HCT116 (cell line): ENCODE measurements around the gene FCRLB.

ENCODE experiments used
- CTCF ChIP-seq, 3 experiments: fragments of 200-600 bp in 1 of 3; sonication (generic) in 1 of 3; IDR thresholded peaks in 2 of 3; conservative IDR thresholded peaks in 1 of 3; 2 replicates each; pipeline ENCODE4 v1.5.1; 2012 to 2017; ENCODE audit warnings: low read depth in 2 of 3, low read length in 2 of 3, antibody characterized with exemption in 1 of 3, borderline replicate concordance in 1 of 3, control low read depth in 1 of 3, mild to moderate bottlenecking in 1 of 3, mixed read lengths in 1 of 3, mixed run types in 1 of 3, moderate library complexity in 1 of 3; ENCODE audit not compliant: insufficient read depth in 1 of 3
- POLR2A ChIP-seq: IDR thresholded peaks from 2 replicates; pipeline ENCODE4 v1.7.0; 2011; ENCODE audit warnings: borderline replicate concordance; ENCODE audit not compliant: insufficient read depth, insufficient read length; ENCODE audit errors: extremely low read depth
- POLR2AphosphoS5 ChIP-seq: IDR thresholded peaks from 2 replicates; pipeline ENCODE4 v1.6.1; 2011; ENCODE audit warnings: mild to moderate bottlenecking, low read depth, low read length, moderate library complexity
- REST ChIP-seq: IDR thresholded peaks from 2 replicates; pipeline ENCODE4 v1.6.1; 2012; ENCODE audit warnings: low read depth
- SP1 ChIP-seq: IDR thresholded peaks from 2 replicates; pipeline ENCODE4 v1.6.1; 2012; ENCODE audit warnings: low read depth
- TCF7L2 ChIP-seq: IDR thresholded peaks from 2 replicates; pipeline ENCODE4 v1.7.0; 2011; ENCODE audit warnings: borderline replicate concordance, inconsistent platforms; ENCODE audit not compliant: insufficient read depth, insufficient read length; ENCODE audit errors: extremely low read depth

- TF ChIP-seq POLR2A (no peak), POLR2AphosphoS5 (no peak), TCF7L2 (no peak), CTCF (IDR thresholded peaks at IDR 0.05 in 2 of 3, conservative IDR thresholded peaks at IDR 0.05 in 1 of 3; ENCODE audit: borderline replicate concordance in 1 of 3, insufficient read depth in 1 of 3, low read depth in 2 of 3, low read length in 2 of 3) (no peak), SP1 (no peak), REST (no peak)
Observed at GRCh38 chr1:161681879-161682278, 39.5 kb upstream of the FCRLB start.
